GM18868 (cell line): ENCODE results near the gene ASNS.
"Not testable (repeated sequence)": the region's sequence is repeated elsewhere in the genome, so short reads cannot be mapped to it uniquely, and the experiment has no call there.

ENCODE experiments used
- ATAC-seq: cut with Tn5 transposase; IDR thresholded peaks from one replicate; pipeline ENCODE4 v1.9.1; 2021; ENCODE audit warnings: mild to moderate bottlenecking, moderate library complexity; ENCODE audit not compliant: unreplicated experiment

The ASNS gene, protein sequence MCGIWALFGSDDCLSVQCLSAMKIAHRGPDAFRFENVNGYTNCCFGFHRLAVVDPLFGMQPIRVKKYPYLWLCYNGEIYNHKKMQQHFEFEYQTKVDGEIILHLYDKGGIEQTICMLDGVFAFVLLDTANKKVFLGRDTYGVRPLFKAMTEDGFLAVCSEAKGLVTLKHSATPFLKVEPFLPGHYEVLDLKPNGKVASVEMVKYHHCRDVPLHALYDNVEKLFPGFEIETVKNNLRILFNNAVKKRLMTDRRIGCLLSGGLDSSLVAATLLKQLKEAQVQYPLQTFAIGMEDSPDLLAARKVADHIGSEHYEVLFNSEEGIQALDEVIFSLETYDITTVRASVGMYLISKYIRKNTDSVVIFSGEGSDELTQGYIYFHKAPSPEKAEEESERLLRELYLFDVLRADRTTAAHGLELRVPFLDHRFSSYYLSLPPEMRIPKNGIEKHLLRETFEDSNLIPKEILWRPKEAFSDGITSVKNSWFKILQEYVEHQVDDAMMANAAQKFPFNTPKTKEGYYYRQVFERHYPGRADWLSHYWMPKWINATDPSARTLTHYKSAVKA

DNA sequence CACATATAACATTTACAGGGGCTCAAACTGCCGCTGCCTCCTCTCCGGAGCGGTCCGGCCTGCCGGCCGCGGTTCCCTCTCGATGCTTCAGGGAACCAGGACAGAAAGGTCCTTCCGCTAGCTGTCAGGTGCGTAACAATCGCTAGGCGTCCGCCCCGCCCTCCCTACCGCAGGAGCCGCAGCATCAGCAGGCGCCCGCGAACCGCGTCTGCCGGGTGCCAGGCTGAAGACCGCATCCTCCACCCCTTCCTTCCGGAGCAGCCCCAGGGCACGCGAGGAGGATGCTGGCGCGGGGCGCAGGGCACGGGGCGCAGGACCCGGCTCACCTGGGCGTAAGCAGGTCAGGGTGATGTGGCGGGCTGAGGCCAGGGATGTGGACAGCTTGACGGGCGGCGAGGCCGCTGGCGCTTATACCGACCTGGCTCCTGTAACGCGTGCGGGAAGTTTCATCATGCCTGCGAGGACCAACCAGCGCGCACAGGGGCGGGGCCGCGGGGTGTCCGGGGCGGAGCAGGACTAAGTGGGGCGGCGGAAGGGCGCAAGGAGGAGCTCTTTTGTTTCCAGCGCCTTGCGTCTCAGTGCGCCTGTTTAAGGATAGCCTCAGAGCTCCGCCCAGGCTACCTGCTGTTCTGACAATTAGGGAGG, at the start of gene ASNS:
ASNS (minus strand) TSS at position 384 of the 645 bp plus-strand sequence. CDS start 3,252 bp downstream, outside the sequence.
- peak; percentile 99 for ATAC-seq

DNA sequence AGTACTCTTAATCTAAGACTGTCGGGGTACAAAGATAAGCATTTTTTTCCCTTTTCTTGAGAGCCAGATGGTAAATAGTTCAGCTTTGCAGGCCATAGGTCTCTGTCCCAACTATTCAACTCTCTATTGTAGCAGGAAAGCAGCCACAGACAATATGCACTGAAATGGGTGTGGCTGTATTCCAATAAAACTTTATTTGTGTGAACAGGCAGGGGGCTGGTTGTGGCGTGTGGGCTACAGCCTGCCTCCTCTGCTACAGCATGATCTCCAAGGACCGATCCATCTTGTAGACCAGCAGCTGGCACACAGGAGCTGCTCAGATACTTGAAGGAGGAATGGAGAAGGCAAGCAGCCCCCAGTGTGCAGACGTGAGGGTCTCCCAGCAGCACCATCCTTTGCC, 49.0 kb upstream of the ASNS start:
- ATAC-seq: not testable (repeated sequence)

DNA sequence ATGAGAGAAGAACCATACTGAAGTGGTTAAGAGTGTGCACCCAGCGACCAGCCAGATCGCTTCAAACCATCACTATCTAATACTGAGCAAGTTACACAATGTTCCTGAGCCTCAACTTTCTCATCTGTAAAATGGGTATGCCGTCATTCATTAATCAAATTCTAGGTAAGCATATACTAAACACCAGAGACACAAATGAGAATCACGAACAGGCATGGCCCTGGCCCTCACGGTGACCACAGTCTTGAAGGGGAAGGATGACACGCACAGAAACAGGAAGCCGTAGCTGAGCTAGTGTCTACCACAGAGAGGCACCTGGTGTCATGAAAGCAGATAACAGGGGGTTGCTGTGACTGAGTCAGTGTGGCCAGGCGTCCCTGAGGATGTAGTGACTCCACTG, 43.1 kb upstream of the ASNS start:
- ATAC-seq: not testable (repeated sequence)

GRCh38 chr7:97912294-97912693, 40.1 kb upstream of the ASNS start:
- ATAC-seq: not testable (repeated sequence)

DNA sequence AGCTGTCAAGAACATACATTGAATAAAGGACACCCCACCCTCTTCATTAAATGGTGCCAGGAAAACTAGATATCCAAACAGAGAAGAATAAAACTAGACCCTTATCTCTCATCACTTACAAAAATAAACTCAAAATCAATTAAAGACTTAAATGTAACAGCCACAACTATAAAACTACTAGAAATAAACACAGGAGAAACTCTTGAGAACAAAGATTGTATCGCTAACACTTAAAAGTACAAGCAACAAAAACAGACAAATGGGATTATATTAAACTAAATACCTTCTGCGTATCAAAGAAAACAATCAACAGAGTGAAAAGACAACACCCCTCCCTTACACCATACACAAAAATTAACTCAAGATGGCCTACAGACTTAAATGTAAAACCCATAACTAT, 24.7 kb upstream of the ASNS start:
- not testable (repeated sequence) for ATAC-seq

DNA sequence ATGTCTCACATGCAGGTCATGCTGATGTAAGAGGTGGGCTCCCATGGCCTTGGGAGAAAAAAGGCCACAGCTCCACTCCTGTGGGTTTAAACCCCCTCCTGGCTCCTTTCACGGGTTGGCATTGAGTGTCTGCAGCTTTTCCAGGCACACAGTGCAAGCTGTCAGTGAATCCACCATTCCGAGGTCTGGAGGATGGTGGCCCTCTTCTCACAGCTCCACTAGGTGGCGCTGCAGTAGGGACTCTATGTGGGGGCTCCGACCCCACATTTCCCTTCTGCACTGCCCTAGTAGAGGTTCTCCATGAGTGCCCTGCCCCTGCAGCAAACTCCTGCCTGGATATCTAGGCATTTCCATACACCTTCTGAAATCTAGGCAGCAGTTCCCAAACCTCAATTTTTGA, 19.5 kb upstream of the ASNS start:
- ATAC-seq: not testable (repeated sequence)

GRCh38 chr7:97879527-97879926, 7.3 kb upstream of the ASNS start:
- ATAC-seq: not testable (repeated sequence)

- not testable (repeated sequence) for ATAC-seq
These were observed 2.7 kb upstream of the ASNS start for GRCh38 chr7:97874894-97875293.

DNA sequence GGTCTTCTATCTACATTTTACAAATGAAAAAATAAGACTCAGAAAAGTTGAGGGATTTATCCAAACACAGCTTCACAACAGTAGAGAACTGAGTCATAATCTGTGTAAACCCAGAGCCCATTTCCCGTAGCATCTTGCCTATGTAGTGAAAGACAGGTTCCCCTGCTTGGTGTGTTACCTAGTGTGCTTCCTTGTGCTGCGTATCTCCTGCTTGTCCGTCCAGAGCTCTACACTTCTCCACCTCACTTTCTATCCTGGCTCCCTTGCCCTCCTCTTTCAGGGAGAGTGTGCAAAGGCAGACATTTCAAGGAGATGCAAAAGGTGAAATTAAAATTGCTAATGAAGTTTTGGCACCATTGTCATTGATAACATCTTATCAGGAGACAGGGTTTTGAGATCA, 1.4 kb upstream of the ASNS start:
- no peak for ATAC-seq

DNA sequence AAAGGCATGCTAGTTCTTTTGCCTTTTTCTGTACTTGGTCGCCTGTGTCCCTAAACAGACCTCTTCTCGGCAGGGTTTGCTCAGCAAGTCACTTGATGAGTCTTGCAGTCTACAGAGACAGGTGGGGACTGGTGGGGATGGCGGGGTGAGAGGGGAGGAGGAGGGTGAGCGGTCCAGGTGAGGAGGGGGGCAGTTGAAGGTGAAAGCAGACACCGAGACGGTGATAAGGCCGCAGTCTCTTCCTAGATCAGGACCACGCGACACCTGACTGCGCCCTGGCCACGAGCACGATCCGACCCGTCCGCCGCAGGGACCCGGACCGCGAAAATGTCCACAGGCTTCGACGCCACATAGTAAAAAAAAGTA, 566 bp downstream of the ASNS start:
- ATAC-seq: peak; percentile 18

GRCh38 chr7:97868788-97869187, 3.4 kb downstream of the ASNS start:
- ATAC-seq: no peak

DNA sequence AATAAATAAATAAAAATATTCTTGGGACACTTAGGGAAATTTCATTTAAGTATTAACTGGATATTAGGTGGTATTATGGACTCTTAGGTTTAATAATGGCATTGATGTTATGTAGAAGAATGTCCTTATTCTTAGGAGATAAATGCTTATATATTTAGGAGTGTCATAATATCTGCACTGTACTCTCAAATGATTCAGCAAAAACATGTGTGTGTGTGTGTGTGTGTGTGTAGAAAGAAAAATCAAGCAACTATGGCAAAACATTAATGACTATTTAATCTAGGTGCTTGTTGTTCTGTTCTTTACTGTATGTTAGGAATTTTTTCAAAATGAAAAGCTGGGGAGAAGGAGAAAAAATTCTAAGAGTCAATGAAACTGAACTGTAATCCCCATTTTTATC, 3.9 kb downstream of the ASNS start:
- ATAC-seq: no peak

DNA sequence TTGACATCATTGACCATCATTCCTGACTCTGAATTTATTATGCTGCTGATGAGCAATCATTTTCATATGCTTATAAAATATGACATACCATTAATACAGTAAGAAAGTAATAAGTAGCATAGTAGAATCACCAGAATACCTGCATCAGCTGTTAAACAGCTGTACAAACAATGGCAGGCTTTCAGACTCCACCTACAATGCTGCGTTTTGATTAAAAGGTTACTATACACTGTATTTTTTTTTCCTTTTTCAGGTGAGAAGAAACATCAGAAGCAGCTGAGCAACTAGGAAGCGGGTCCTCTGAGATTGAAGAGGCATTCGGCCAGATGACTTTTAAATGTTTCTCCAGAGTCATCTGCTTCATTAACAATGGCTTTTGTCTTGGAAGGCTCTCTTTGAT, 7.1 kb downstream of the ASNS start:
- ATAC-seq: no peak

- no peak for ATAC-seq
These were observed 12.5 kb downstream of the ASNS start for GRCh38 chr7:97859606-97860204.

GRCh38 chr7:97858221-97858620, 14.0 kb downstream of the ASNS start:
- ATAC-seq: no peak

DNA sequence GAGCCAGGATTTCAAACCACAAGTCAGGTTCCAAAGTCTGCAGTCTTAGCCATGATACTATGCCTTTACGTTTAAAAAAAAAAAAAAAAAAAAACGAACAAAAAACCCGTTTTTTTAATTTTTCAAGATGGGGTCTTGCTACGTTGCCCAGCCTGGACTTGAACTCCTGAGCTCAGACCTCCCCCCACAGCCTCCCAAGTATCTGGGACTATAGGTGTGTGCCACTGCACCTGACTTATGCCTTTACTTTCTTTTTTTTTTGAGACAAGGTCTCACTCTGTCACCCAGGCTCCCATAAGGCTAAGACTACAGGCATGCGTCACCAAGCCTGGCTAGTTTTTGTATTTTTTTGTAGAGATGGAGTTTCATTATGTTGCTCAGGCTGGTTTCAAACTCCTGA, 14.7 kb downstream of the ASNS start:
- no peak for ATAC-seq

DNA sequence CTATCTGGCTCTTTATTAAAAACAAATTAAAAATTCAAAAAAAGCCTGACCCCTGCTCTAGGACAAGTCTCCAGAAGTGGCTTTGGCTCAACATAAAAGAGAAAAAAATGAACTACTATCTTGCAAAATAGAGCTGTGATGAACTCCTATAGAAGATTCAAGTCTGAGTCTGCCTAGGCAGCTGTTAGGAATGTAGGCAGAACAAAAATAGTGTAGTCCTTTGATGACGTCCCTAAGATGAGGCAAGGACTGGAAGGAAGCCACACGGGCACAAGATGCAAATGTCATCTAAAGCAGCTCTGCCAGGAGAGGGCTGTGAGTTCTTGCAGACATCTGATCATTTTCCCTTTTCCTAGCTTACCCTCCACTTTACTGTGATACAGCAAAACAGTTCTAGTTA, 20.5 kb downstream of the ASNS start:
- ATAC-seq: no peak

DNA sequence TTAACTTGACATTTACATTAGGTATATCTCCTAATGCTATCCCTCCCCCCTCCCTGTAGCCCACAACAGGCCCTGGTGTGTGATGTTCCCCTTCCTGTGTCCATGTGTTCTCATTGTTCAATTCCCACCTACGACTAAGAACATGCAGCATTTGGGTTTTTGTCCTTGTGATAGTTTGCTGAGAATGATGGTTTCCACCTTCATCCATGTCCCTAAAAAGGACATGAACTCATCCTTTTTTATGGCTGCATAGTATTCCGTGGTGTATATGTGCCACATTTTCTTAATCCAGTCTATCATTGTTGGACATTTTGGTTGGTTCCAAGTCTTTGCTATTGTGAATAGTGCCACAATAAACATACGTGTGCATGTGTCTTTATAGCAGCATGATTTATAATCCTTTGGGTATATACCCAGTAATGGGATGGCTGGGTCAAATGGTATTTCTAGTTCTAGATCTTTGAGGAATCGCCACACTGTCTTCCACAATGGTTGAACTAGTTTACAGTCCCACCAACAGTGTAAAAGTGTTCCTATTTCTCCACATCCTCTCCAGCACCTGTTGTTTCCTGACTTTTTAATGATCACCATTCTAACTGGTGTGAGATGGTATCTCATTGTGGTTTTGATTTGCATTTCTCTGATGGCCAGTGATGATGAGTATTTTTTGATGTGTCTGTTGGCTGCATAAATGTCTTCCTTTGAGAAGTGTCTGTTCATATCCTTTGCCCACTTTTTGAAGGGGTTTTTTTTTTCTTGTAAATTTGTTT, 21.8 kb downstream of the ASNS start:
- not testable (repeated sequence) for ATAC-seq

DNA sequence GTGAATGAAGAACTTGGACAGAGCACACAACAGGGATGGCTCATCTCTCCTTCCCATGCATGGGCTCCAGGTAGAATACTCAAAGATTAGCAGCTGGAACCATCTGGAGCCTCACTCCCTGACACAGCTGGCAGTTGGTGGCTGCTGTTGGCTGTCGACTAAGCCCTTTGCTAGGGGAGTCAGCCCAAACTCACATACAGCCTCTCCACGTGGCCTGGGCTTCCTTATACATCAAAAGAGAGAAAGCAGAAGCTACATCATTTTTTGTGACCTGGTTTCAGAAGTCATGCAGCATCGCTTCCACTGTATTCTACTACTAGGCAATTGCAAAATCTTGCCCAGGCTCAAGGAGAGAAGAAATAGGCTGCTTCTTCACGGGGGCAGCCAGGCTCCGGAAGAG, 24.4 kb downstream of the ASNS start:
- no peak for ATAC-seq

DNA sequence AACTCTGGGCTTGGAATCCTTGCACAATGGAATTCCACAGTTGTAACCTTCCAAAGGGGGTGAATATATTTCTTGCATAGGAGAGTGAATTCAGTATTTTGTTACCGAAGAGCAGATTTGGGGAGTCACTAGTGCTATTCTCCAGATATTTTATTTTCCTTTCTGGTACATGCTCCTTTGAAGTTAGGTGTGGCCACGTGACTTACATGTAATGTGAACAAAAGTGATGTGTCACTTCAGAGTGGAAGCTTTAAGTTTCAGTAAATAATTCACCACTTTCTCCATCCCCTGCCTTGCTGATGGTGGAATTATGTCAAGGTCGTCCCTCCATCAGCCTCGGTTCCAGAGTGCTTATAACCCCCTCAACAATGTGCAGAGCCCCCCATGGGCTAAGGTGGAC, 25.3 kb downstream of the ASNS start:
- no peak for ATAC-seq

GRCh38 chr7:97845622-97846203, 26.5 kb downstream of the ASNS start:
- peak; percentile 64 for ATAC-seq
